Measurements from ENCODE around the gene APP.

The APP gene

GRCh38 chr21:25905126-25905525, 265.4 kb downstream of the APP start:
- DNase-seq (ENCODE audit: low spot score), result no peak

DNA sequence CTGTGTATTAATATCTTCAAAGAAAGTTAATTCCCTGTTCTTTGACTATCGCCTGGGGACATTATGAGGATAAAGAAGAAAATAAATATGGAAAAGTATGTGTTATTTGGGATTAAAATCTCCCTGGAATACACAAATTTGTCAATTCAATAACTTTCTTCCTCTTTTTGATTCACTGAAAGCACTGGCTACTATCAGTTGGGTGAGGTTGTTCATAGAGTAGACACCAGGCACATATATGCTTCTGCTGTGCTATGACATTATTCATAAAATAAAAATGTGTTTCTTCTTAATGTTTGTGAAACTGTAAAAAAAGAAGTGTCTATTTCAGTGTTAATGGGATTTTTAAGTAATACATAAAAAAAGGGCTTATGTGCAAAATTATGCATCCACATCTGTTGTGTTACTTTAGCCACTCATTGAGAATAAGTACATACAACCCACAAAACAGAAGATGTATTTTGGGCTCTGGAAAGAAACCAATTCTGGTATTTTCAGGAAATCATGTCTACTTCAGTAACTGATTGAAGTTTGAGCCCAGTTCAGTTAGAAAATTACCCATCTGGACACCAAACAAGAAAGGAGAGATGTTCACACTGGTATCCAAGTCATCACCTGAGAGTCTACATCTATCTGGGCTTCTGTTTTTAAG, 266.4 kb downstream of the APP start:
- DNase-seq (ENCODE audit: low spot score), result no peak

DNA sequence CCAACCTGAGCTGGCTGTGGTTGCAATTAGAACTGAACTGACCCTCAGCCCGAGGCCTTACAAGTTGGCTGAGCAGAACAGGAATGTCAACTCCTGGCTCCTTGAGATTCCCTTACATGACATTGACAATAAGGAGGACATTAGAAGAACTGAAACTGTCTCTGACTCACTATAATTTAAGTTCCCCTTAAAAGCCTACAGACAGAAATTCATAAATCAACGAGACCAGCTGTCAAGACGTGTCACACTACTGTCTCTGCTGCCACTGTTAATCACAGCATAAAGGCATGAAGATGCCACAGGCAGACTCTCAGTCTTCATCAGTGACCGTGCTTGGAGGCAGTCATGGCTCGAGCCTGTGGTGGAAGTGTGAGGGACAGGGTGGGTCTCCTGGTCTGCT, 267.0 kb downstream of the APP start:
- no peak for DNase-seq (ENCODE audit: low spot score)

DNA sequence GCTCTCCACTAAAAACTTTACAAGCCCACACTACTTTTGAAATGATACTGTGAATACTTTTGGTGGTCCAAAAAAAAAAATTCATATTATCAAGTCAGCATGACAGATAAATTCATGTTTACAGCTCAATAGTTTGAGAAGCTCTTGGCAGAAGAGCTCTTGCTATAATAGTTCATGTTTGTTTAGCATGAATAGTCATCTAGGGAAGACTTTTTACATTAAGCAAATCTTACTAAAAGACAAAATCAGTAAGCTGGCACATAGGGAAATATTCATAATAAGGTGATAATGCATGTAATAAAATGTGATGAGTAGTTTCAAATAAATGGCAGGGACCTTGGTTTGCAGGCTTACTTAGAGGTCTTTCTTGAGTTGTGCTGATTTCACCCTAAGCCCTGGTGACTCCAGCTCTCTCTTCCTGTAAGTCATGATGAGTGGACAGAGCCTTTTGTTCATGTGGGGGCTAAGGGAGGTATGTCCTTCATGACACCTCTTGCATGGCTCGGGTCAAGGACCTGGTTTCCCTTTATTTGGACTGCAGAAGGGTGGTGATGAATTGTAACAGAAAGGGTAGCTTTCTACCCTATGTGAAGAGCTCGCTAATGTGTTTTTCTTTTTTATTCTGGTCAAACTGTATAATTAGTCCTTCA, 269.1 kb downstream of the APP start:
- no peak for DNase-seq (ENCODE audit: low spot score)

- DNase-seq (ENCODE audit: low spot score), result no peak
These were observed 271.9 kb downstream of the APP start for GRCh38 chr21:25898671-25899070.

DNA sequence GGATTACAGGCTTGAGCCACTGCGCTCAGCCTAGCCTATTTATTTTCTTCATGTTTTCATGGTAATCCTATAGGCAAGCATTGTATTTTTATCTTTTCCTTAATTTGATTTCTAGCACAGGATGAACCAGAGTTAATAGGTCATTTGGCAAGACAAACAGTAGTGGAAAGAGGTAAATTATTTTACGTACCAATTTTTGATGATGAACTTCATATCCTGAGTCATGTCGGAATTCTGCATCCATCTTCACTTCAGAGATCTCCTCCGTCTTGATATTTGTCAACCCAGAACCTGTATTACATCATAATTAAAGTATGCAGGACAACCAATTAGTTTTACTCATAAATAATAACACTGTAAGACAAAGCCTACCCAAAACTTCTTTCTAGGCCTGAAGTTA, 273.2 kb downstream of the APP start:
- DNase-seq (ENCODE audit: low spot score), result no peak

GRCh38 chr21:25896501-25897056, 274.0 kb downstream of the APP start:
- no peak for DNase-seq (ENCODE audit: low spot score)

DNA sequence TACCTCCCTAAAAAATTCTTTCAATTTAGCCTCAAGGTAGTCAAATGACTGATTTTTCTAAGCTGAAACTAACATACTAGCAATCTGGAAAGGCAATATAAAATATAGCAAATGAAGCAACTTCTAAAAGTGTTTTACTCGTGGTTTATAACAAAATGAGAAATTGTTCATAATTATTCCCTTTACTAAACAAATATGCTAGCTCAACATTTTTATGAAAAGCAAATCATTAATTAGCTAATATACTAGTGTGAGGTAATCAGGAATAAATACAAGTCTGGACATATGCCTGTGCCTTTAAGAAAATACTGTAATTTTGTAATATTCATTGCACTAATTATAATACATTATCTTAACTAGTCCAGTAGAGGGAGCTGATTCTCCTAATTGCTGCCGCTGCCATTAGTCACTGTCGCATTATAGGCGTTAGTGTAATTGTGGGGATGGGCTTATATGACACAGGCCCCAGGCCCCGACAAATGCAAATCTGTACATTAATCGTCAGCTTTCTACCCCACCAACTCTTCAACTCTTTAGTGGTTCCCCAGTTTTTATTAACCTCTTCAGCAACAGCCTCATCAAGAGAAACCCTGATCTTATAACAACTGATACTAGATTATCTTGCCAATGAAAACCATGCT, 274.9 kb downstream of the APP start:
- DNase-seq (ENCODE audit: low spot score), result peak; percentile 59

DNA sequence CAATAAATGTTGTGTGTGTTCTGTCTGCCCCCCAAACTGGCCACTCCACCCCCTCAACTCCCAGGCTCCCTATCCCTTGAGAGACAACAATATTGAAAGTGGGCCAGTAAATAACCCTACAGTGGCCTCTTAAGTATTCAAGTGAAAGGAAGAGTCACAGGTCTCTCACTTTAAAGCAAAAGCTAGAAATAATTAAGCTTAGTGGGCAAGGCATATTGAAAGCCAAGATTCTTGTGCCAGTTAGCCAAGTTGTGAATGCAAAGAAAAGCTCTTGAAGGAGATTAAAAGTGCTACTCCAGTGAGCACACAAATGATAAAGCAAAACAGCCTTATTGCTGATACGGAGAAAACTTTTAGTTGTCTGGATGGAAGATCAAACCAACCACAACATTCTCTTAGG, 277.4 kb downstream of the APP start:
- DNase-seq (ENCODE audit: low spot score), result no peak

DNA sequence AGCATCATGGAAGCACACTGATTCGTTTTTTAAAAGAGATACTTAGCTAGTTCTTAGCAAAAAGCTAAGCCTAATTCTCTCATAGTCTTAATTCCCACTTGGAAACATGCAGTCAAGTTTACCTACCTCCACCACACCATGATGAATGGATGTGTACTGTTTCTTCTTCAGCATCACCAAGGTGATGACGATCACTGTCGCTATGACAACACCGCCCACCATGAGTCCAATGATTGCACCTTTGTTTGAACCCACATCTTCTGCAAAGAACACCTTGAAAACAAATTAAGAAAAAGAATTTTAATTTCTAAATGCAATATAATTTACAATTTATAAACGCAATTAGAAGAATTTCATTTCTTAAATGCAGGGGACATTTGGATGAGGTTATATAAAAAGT, 279.0 kb downstream of the APP start:
- no peak for DNase-seq (ENCODE audit: low spot score)

GRCh38 chr21:25890001-25890400, 280.6 kb downstream of the APP start:
- no peak for DNase-seq (ENCODE audit: low spot score)

DNA sequence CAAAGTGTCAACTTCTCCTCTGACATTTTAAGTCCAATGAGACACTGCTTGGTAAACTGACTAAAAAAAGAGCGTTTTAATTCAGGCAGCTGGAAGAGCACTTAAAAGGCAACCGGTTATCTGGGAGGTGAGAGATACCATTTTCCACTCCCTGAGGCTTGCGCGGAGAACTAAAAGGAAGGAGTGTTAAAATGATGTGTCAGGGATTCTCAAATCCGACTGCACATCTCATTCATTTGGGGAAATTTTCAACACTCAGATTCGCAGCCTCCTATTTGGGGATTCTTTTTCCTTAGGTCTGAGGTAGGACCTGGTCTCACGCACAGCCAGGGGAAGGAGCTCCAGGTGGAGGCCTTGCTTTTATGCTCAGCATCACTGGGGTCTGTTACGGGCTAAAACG, 281.9 kb downstream of the APP start:
- DNase-seq (ENCODE audit: low spot score), result no peak

DNA sequence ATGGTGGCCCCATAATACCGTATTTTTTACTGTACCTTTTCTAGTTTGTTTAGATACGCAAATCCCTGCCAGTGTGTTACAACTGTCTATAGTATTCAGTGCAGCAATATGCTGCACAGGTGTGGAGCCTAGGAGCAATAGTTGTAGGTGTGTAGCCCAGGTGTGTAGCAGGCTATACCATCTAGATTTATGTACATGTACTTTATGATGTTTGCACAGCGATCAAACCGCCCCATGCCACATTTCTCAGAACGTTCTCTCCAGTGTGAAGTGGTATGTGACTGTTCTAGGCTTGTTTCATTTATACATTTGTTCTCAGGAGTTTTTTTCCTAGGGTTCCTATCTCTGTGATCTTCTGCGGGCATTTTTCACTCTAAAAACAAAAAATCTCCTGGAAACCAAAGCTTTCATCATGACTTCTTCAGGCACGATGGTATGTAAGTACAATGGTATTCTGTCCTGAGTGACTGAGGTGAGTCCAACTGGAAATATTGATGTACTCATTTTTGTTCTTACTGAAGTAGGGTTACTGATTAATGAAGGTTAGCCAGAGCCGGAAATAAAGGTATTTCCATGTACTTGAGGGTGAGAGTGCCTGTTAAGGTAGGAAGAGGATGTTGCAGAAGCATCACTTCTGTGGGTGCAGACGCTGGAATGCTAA, 282.8 kb downstream of the APP start:
- DNase-seq (ENCODE audit: low spot score), result no peak

DNA sequence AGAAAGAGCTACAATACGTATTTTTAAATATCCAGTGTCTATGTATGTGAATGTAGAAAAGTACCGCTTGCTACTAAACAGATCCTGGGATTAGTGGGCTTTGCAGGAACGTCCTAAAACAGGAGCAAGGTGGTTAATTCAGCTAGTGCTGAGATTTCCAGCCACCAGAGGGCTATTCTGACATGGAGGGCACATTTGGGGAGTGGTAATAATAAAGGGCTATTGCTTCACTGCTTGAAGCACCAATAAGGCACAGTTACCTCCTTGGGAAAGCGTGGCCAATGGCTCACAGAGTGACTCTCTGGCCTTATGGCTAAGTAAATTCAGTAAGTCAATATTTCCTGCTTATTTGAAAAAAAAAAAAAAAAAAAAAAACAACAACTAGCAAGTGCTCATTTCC, 283.4 kb downstream of the APP start:
- DNase-seq (ENCODE audit: low spot score), result no peak

- no peak for DNase-seq (ENCODE audit: low spot score)
These were observed 284.7 kb downstream of the APP start for GRCh38 chr21:25885880-25886279.

GRCh38 chr21:25885405-25885804, 285.2 kb downstream of the APP start:
- DNase-seq (ENCODE audit: low spot score), result no peak

DNA sequence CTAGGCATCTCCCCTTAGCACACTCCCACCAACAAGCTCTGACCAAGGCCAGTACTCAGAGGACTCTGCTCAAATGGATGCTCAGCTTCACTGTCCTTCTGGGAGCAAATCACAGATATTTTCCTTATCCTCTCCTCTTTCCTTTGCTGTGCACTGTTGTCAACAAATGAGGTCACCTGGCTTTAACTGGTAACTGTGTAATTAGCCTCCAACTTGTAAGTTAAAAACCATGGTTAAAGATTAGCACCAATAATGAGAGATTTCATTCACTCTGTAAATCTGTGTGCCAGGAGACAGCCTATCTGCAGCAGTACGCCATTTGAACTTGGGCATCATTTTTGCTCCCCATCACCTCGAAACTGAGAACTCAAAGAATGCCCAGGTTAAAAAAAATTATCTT, 286.3 kb downstream of the APP start:
- DNase-seq (ENCODE audit: low spot score), result no peak

- peak; percentile 82 for DNase-seq (ENCODE audit: low spot score)
These were observed 288.8 kb downstream of the APP start for GRCh38 chr21:25881524-25882376.

DNA sequence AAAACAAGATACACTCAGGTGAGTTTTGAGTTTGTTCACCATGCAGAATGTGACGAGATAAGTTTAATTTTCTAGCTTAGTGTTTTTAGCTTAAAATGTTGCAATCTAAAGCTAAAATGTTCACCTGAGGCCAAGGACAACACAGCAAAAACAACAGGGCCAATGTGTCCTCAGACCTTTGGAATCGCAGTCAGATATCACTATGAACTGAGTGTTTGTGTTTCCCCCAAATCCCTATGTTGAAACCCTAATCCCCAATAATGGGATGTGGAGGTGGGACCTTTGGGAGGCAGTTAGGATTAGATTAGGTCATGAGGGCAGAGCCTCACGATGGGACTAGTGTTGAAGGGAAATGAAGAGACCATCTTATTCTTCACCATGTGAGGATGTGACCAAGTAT, 291.4 kb downstream of the APP start:
- DNase-seq (ENCODE audit: low spot score), result no peak

GRCh38 chr21:25878344-25878743, 292.2 kb downstream of the APP start:
- DNase-seq (ENCODE audit: low spot score), result no peak

DNA sequence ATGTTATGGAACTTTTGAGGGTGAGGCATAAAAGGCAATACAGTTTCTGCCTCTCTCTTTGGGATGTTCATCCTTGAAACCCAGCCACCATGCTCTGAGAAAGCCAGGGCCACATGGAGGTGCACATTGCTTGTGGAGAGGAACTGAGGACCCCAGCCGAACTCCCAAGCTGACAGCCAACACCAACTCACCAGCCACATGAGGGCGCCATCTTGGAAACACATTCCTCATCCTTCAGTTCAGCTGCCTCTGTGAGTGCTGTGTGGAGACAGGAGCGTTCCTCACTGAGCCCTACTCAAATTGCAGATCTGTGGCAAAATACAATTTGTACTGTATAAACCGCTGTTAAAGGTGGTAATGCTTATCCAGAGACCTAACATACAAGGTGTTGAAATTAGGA, 298.3 kb downstream of the APP start:
- DNase-seq (ENCODE audit: low spot score), result no peak

DNA sequence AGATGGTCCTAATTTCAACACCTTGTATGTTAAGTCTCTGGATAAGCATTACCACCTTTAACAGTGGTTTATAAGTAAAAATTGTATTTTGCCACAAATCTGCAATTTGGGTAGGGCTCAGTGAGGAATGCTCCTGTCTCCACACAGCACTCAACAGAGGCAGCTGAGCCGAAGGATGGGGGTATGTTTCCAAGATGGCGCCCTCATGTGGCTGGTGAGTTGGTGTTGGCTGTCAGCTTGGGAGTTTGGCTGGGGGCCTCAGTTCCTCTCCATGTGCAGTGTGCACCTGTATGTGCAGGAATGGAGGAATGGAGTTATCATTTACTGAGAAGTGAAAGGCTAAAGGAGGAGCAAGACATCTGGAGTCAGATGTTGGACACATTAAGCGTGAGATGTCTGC, 299.0 kb downstream of the APP start:
- no peak for DNase-seq (ENCODE audit: low spot score)
